GM18520 (cell line): Measurements from ENCODE around the gene CDH15.
"Not testable (repeated sequence)": the region's sequence is repeated elsewhere in the genome, so short reads cannot be mapped to it uniquely, and the experiment has no call there.

Source experiments
- ATAC-seq: cut with Tn5 transposase; IDR thresholded peaks from one replicate; pipeline ENCODE4 v1.9.1; 2021; ENCODE audit not compliant: unreplicated experiment

The CDH15 gene

GRCh38 chr16:89155184-89155679 lies 16.3 kb upstream of the CDH15 start:
- no peak for ATAC-seq

DNA sequence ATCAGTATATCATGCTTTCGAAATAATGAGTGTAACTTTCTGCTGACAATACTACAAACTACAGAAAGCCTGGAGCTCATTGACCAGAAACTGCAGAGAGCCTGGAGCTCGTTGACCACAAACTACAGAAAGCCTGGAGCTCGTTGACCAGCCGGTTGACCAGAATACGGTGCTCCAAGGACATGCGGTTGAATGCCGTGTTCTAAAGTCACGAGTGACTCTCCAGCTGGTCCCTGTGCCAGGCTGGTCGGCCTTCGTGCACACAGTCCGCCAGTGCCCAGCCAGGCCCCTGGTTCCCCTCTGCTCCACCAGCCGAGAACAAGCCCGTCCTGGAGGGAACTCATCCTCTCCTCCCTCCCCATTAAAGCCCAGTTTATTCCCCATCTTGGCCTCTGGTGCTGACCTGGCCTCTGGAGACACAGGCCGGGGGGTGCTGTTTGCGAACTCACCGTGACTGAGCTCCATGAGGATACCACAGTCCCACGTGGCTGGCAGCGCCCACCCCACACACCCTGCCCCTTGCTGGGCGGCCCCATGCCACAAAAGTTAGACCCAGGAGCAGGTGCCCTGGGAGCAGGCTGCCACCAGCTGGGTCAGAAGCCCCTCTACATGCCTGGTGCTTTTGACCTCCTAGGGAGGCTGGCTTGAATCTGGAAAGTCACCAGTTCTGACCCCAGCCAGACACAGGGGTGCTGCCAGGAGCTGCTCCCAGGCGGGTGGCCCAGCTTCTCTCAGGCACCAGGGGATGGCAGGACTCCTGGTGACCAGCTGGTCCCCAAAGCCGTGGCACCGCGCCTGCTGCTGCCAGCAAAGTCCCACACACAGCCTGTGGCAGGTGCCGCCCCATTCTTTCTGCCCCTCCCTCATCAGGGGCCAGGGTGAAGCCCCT lies 15.5 kb upstream of the CDH15 start:
- no peak for ATAC-seq

GRCh38 chr16:89156740-89157645 lies 14.6 kb upstream of the CDH15 start:
- no peak for ATAC-seq

GRCh38 chr16:89157778-89158177 lies 13.8 kb upstream of the CDH15 start:
- no peak for ATAC-seq

DNA sequence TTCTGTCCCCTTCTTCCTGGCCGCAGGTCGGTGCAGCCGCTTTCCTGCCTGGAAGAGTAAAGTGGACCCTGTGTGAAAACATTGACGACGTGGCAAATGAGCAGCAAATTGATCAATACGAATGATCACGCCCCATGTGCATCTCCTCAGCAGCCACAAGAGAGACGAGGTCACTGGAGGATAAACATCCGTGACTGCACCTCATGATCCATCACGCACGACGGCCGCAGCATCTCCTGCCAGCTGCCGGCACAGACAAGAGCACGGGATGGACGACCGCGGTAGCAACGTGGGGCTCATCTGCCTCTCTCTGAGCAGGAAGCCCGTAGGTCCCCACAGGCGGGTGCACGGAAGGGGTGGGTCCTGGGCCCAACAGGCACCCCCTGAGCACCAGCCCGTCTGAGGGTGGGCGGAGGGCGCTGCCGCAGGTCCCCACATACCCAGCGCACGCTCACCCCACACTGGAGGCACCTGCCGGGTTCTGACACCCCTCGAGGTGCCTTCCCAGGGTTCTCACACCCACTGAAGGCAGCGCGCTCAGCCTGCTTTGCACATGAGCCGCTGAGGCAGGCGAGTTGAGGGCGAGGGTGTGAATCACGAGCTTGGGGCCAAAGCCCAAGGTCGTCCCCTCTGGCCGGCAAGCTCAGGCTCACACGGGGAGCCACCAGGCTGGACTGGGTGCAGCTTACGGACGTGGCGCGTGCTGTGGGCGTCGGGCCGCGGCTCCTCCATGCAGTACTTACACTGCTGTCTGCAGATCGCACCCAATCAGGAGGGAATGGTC lies 12.3 kb upstream of the CDH15 start:
- ATAC-seq, result no peak

DNA sequence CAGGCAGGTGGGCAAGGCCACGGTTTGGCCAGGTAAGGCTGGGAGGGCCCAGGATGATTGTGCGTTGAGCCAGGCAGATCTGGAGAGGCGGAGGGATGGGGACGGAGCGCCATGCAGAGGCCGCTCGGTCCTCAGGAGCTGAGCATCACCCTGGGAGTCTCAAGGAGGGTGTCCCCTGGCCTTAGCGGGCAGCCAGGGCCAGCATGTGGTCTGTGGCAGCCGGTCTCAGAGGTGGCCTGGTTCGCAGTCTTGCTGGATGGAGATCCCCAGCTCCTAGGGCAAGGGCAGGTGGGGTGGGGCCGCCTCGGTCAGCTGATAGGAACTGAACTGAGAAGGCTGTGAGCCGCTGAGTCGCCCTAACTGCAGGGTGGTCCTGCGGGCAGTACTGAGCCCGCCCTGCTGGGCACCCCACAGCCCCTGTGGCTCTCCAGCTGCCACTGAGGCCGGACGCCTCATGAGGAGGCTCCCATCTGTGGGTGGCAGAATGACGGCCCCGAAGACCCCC lies 11.6 kb upstream of the CDH15 start:
- no peak for ATAC-seq

GRCh38 chr16:89160977-89161701 lies 10.4 kb upstream of the CDH15 start:
- no peak for ATAC-seq

GRCh38 chr16:89161763-89162713 lies 9.5 kb upstream of the CDH15 start:
- ATAC-seq, result no peak

DNA sequence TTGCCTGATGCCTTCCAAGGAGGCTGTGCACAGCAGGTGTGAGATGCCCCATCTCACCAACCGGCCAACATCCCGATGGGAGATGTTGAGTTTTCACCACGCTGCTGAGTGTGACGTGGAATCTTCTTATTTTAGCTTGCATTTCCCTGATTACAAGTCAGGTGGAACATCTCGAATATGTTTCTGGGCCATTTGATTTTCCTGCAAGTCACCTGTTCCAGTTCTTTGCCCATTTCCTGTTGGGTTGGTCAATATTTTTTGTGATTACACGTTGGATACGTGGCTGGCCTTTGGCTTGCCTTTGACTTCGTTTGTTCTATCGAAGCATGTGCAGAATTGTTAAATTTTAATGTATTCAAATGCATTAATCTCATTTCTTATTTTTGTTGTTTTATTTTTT lies 8.3 kb upstream of the CDH15 start:
- no peak for ATAC-seq

GRCh38 chr16:89164436-89164835 lies 7.1 kb upstream of the CDH15 start:
- ATAC-seq, result no peak

- ATAC-seq, result no peak
These were observed 6.5 kb upstream of the CDH15 start for GRCh38 chr16:89164847-89165680.

DNA sequence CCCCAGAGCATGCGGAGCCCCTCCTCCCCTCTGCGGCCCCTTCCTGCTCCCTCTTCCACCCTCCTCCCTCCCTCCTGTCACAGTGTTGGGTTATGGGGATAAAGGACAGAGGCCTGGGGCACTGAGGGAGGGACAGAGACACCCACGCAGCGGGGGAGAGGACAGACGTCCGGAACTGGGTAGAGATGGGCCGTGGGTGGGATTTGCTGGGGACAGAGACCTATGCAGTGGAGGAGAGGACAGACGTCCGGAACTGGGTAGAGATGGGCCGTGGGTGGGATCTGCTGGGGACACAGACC lies 5.9 kb upstream of the CDH15 start:
- not testable (repeated sequence) for ATAC-seq

DNA sequence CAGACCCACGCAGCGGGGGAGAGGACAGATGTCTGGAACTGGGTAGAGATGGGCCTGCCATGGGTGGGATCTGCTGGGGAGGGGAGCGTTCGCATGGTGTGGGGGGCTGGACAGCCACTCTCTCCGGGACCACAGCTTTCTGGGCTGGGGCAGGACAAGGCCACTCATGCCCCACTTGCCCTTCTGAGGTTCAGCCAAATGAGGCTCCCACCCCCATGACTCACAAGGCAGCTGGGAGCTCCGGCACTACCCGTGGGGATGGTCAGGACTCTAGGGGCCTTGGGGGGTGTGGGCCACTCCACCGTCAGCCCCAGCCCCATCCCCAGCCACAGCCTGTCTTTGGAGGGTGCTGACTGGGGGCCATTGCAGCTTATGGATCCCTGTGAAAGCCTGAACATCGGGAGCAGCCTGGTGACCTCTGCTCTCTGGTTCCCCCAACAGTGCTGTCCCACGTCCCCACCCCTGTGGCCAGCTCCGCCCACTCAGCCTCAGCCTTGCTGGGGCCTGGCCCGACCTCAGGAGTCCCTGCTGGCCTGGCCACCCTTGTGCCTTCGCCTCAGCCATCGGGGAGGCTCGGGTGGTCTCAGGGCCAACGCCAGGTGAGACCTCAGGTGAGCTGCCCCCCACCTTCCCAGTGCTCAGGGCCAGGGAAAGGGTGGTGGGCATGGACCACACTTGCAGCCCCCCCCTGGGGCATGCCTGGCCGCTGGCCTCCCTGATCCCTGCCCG lies 4.7 kb upstream of the CDH15 start:
- ATAC-seq, result no peak

DNA sequence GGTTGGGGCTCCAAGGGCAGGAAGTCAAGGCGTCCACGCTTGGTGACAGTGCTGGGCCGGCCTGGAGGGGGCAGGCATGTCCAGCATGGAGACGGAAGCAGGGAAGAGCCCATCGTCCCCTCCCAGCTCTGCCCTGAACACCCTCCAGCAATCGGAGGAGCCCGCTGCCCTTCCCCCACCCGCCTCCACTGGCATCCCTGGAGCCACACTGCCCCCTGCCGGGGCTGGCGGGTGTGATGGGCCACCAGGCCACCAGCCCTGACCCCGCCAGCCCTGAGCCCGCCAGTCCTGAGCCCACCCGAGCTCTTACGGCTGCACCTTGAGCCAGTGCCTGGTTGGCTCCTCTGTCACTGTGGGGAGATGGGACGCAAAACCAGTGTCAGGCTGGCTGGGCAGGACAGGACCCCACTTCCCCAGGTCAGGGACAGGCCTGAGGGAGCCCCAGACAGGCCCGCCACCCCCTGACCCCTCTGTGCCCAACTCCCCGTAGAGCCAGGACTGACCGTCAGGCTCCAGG lies 4.1 kb upstream of the CDH15 start:
- ATAC-seq, result no peak

GRCh38 chr16:89168381-89169189 lies 3.0 kb upstream of the CDH15 start:
- no peak for ATAC-seq

DNA sequence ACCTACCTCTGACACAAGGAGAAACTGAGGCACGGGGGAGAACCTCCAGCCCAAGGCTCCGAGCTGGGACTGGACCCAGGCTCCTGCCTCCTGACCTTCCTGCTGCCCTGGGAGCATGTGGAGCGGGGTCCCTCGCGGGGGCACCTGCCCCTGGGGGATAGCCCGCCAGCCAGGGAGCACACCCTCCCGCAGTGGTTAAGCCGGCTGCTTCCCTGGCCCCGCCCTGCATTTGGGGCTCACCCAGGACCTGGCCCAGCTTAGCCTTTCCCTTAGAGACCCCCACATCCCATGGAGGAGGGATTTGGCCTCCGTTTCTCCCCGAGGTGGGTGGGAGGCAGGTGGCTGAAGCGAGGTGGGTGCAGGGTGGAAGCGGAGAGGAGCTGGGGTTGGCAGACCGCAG lies 1.8 kb upstream of the CDH15 start:
- no peak for ATAC-seq
